ENCODE measurements around the gene PTPN1. TPM values are rescaled to one million over a fixed set of nuclear protein-coding genes. Genes with fewer than 3 reads are reported as not detected.

The PTPN1 gene
- polyA plus RNA-seq, result 1.3 and 1.5 TPM in 2 replicates

GRCh38 chr20:50509923-50510705 lies at the start of gene PTPN1:
Gene PTPN1, plus strand, starts transcription at chr20:50510383. Its CDS starts 145 bp downstream, at chr20:50510528.

Other genes starting within 250 kb of the PTPN1 start
- gene RIPOR3, start 181.2 kb downstream of the PTPN1 start, polyA plus RNA-seq, result not detected in 2 replicates
- gene PARD6B, start 221.2 kb downstream of the PTPN1 start, polyA plus RNA-seq, result 3.0 and 5.5 TPM in 2 replicates

All from Purkinje cell (primary cell).